Calu3 (cell line): ENCODE measurements around the gene SPINK1. TPM values are rescaled to one million over a fixed set of nuclear protein-coding genes. Genes with fewer than 3 reads are reported as not detected.
"Not testable (repeated sequence)": the region's sequence is repeated elsewhere in the genome, so short reads cannot be mapped to it uniquely, and the experiment has no call there.

ENCODE experiments used
- BruUV-seq: library from RNA; stranded (reverse); fragments of 400-500 nt; replicated peaks from 2 replicates; lab custom pipeline; 2021; lab: Mats Ljungman, UMichigan
- CTCF ChIA-PET: fragments of 300-600 bp; sonication (Branson Sonifier 250); formaldehyde crosslinking; loops from one replicate; lab custom pipeline; 2022; ENCODE audit warnings: antibody characterized with exemption; lab: Charles Lee
- DNase-seq: peaks from one replicate; pipeline ENCODE4 v3.0.0; 2022
- H3K27ac Mint-ChIP-seq: one replicate; pipeline ENCODE4 v1.8.0; 2022; ENCODE audit warnings: mixed read lengths; ENCODE audit not compliant: unreplicated experiment
- H3K27me3 Mint-ChIP-seq: one replicate; pipeline ENCODE4 v1.8.0; 2022; ENCODE audit warnings: mixed read lengths; ENCODE audit not compliant: unreplicated experiment
- H3K36me3 Mint-ChIP-seq: one replicate; pipeline ENCODE4 v1.8.0; 2022; ENCODE audit warnings: mild to moderate bottlenecking, moderate library complexity, mixed read lengths; ENCODE audit not compliant: insufficient read depth, unreplicated experiment
- H3K4me1 Mint-ChIP-seq: one replicate; pipeline ENCODE4 v1.8.0; 2022; ENCODE audit warnings: mild to moderate bottlenecking, low read depth, mixed read lengths; ENCODE audit not compliant: unreplicated experiment
- H3K4me3 Mint-ChIP-seq: one replicate; pipeline ENCODE4 v1.8.0; 2022; ENCODE audit warnings: mild to moderate bottlenecking, low read depth, moderate library complexity, mixed read lengths; ENCODE audit not compliant: unreplicated experiment
- H3K9me3 Mint-ChIP-seq: one replicate; pipeline ENCODE4 v1.8.0; 2022; ENCODE audit warnings: low read depth, mixed read lengths; ENCODE audit not compliant: unreplicated experiment
- CTCF ChIP-seq: fragments of 200-600 bp; IDR thresholded peaks from one replicate; pipeline ENCODE4 v1.8.0; 2022; ENCODE audit warnings: antibody characterized with exemption; ENCODE audit not compliant: unreplicated experiment
- intact Hi-C: fragments of 100-400 bp; cut with micrococcal nuclease; formaldehyde crosslinking; loops from one replicate; pipeline ENCODE4 v1.10.0; 2022; ENCODE audit not compliant: unreplicated experiment
- total RNA-seq: library from RNA; stranded (reverse); gene quantifications from 2 replicates; pipeline ENCODE4 v1.2.3, GENCODE V29; 2022

SPINK1 gene
- total RNA-seq, 1 experiment from 2014 or later = 307 TPM

GRCh38 chr5:147830035-147830434 lies 1.4 kb downstream of the SPINK1 start:
- DNase-seq = no peak
- Mint-ChIP-seq H3K9me3 (no peaks in the 10 kb centered on the region), H3K4me3 (peak overlapping the region; percentile 58), H3K27me3 (no peaks in the 10 kb centered on the region), H3K4me1 (peaks cover 42% of the 10 kb centered on the region), H3K36me3 (peaks cover 18% of the 10 kb centered on the region), H3K27ac (peak overlapping the region; percentile 84)
- CTCF ChIA-PET = no interaction called here
- no peak for TF ChIP-seq CTCF
- intact Hi-C loops = no loop called here
- BruUV-seq = no TSS peak

- H3K4me3 Mint-ChIP-seq, H3K27me3 Mint-ChIP-seq, H3K9me3 Mint-ChIP-seq, intact Hi-C loops, BruUV-seq, H3K27ac Mint-ChIP-seq, DNase-seq: not testable (repeated sequence)
- H3K4me1 Mint-ChIP-seq = peaks cover 32% of the 10 kb centered on the region
- CTCF ChIA-PET = interaction anchor here (0.8 kb wide), 1 partner anchor 199 kb away, joined by 4 read pairs; no protein-coding TSS in a partner anchor
- peaks cover 21% of the 10 kb centered on the region for H3K36me3 Mint-ChIP-seq
Observed at GRCh38 chr5:147827017-147827416, 4.5 kb downstream of the SPINK1 start.

- Mint-ChIP-seq H3K27ac (no peak overlapping the region), H3K4me3 (no peak overlapping the region), H3K36me3 (peaks cover 18% of the 10 kb centered on the region), H3K27me3 (no peaks in the 10 kb centered on the region), H3K4me1 (peaks cover 25% of the 10 kb centered on the region), H3K9me3 (no peaks in the 10 kb centered on the region)
- TF ChIP-seq CTCF = no peak
- no peak for DNase-seq
- BruUV-seq = no TSS peak
- CTCF ChIA-PET = interaction anchor here (0.8 kb wide), 1 partner anchor 198 kb away, joined by 4 read pairs; no protein-coding TSS in a partner anchor
- intact Hi-C loops = no loop called here
Observed at GRCh38 chr5:147826361-147826760, 5.1 kb downstream of the SPINK1 start.

GRCh38 chr5:147822686-147823491 lies 8.6 kb downstream of the SPINK1 start:
- BruUV-seq = no TSS peak

GRCh38 chr5:147822222-147822621 lies 9.2 kb downstream of the SPINK1 start:
- DNase-seq, BruUV-seq, H3K36me3 Mint-ChIP-seq, H3K9me3 Mint-ChIP-seq, H3K27me3 Mint-ChIP-seq, H3K4me3 Mint-ChIP-seq: not testable (repeated sequence)
- CTCF ChIA-PET = interaction anchor here (0.8 to 1.5 kb wide), 9 partner anchors 14 to 245 kb away, joined by 3 to 38 read pairs (median 5); no protein-coding TSS in a partner anchor
- H3K4me1 Mint-ChIP-seq = peaks cover 24% of the 10 kb centered on the region
- intact Hi-C loops = loop anchor here (1.0 to 5.0 kb wide), 2 partner anchors 130 to 194 kb away; no protein-coding TSS in a partner anchor
- H3K27ac Mint-ChIP-seq = peak overlapping the region; percentile 32

More at GRCh38 chr5:147822686-147823491, 8.6 kb downstream of the SPINK1 start:
- Mint-ChIP-seq H3K4me3 (no peak overlapping the region), H3K9me3 (no peaks in the 10 kb centered on the region), H3K27ac (peak overlapping the region; percentile 16), H3K36me3 (peaks cover 6% of the 10 kb centered on the region), H3K4me1 (peaks cover 18% of the 10 kb centered on the region), H3K27me3 (no peaks in the 10 kb centered on the region)
- peak; percentile 45 for DNase-seq
- peak; percentile 85 for TF ChIP-seq CTCF
- CTCF ChIA-PET = interaction anchor here (0.6 to 1.5 kb wide), 13 partner anchors 13 to 532 kb away, joined by 3 to 38 read pairs (median 4); no protein-coding TSS in a partner anchor
- intact Hi-C loops = loop anchor here (1.0 to 5.0 kb wide), 2 partner anchors 131 to 195 kb away; no protein-coding TSS in a partner anchor
